ENCODE measurements around the gene ARFGEF2. TPM values are rescaled to one million over a fixed set of nuclear protein-coding genes. Genes with fewer than 3 reads are reported as not detected.
"Not testable (repeated sequence)": the region's sequence is repeated elsewhere in the genome, so short reads cannot be mapped to it uniquely, and the experiment has no call there.

ARFGEF2 gene
- total and polyA plus RNA-seq, 2 of the 4 experiments (the other 2 are of a cell fraction), result 10.3 to 39.1 TPM

DNA sequence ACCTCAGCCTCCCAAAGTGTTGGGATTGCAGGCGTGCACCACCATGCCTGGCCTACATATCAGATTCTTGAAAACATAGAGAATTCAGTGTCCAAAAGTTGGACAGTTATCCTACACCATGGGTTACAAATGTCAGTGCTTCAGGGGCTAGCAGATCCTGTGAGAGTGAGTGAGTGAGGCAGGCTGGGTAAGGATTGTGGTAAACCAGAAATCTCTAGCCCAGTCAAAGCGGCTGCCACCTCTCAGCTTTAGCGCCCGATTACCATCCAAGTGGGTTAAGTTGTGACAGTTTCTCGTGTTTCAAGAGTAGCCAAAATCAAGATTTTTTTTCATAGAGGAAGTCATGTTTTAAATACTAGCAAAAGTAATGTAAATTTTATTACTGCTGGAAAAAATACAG lies 102.7 kb downstream of the ARFGEF2 start:
- no CpG with 5 or more reads among the region's 5 CpGs for WGBS, 2 experiments (ENCODE audit: extremely low coverage in 2 of 2, insufficient read length in 1 of 2)
- Histone ChIP-seq H3K23ac (ENCODE audit: low read depth, low read length) (no peak overlapping the region), H4K8ac (ENCODE audit: low read depth in 2 of 2, low read length in 2 of 2) (no peak overlapping the region), H3K9me1 (ENCODE audit: insufficient read depth, low read length) (no peaks in the 10 kb centered on the region; the same call in 1 of the 2 replicates), H3K4ac (ENCODE audit: low read depth, low read length) (no peak overlapping the region), H3K27me3 (ENCODE audit: control insufficient read depth, insufficient read depth, low read length) (no peaks in the 10 kb centered on the region), H3K9ac (ENCODE audit: low read depth, low read length) (no peak overlapping the region), H3K4me2 (ENCODE audit: low read depth, low read length) (no peak overlapping the region), H2BK5ac (ENCODE audit: low read depth, low read length, poor library complexity, severe bottlenecking) (no peak overlapping the region), H3K4me1 (ENCODE audit: control insufficient read depth, insufficient read depth, low read length) (peaks cover 1% of the 10 kb centered on the region; the same call in 1 of the 2 replicates), H4K20me1 (ENCODE audit: insufficient read depth, low read length) (no peaks in the 10 kb centered on the region), H4K5ac (ENCODE audit: low read depth, low read length) (no peak overlapping the region), H3K56ac (ENCODE audit: extremely low read depth, insufficient read depth, low read length) (no peak overlapping the region), H2AFZ (replicated peaks; ENCODE audit: low read length, poor library complexity) (no peak overlapping the region), H3K36me3 (ENCODE audit: control insufficient read depth, insufficient read depth, low read length) (peaks cover 45% of the 10 kb centered on the region), H2BK15ac (ENCODE audit: low read depth, low read length) (no peak overlapping the region), H2BK20ac (ENCODE audit: low read depth, low read length) (no peak overlapping the region), H3K4me3 (ENCODE audit: insufficient read depth, low read depth, low read length) (no peak overlapping the region), H3K27ac (ENCODE audit: insufficient read depth, low read length) (no peak overlapping the region), H2AK5ac (ENCODE audit: low read depth, low read length) (no peak overlapping the region), H4K91ac (ENCODE audit: insufficient read depth, low read depth, low read length) (no peak overlapping the region), H3K18ac (ENCODE audit: low read depth, low read length) (no peak overlapping the region), H3K79me1 (ENCODE audit: low read depth in 1 of 2, low read length in 2 of 2) (no peaks in the 10 kb centered on the region; a peak in 1 of 4 replicates), H3K14ac (replicated peaks; ENCODE audit: low read depth, low read length) (no peak overlapping the region), H2BK120ac (ENCODE audit: low read depth, low read length) (no peak overlapping the region), H3K9me3 (ENCODE audit: control insufficient read depth, insufficient read depth, low read length) (no peaks in the 10 kb centered on the region), H2AK9ac (replicated peaks; ENCODE audit: low read depth, low read length, poor library complexity) (no peak overlapping the region)
- CTCF ChIA-PET, result interaction anchor here (0.6 kb wide), 1 partner anchor 58 kb away, joined by 9 read pairs; no protein-coding TSS in a partner anchor
- TF ChIP-seq RAD21 (IDR thresholded peaks at IDR 0.05; ENCODE audit: low read length) (no peak), BHLHE40 (IDR thresholded peaks at IDR 0.05; ENCODE audit: low read depth, low read length) (no peak), POLR2A (IDR thresholded peaks at IDR 0.05; ENCODE audit: low read depth, low read length) (no peak), SMC3 (IDR thresholded peaks at IDR 0.05; ENCODE audit: low read depth, low read length) (no peak), MAFK (IDR thresholded peaks at IDR 0.05; ENCODE audit: low read depth, low read length) (no peak), CHD1 (IDR thresholded peaks at IDR 0.05; ENCODE audit: low read depth, low read length) (no peak), RFX5 (IDR thresholded peaks at IDR 0.05; ENCODE audit: low read depth, low read length) (no peak)
- BruUV-seq (replicated peaks), result no TSS peak
- ATAC-seq (ENCODE audit: low read depth), result no peak
- DNase-seq, result no peak
- in situ Hi-C loops (cut with MboI; ENCODE audit: low sequenced_read_pairs), result no loop called here
- dilution Hi-C loops (cut with HindIII; ENCODE audit: low sequenced_read_pairs, unreplicated experiment), result no loop called here
- intact Hi-C loops (cut with micrococcal nuclease), result no loop called here
- POLR2A ChIA-PET (ENCODE audit: unreplicated experiment), result no interaction called here

DNA sequence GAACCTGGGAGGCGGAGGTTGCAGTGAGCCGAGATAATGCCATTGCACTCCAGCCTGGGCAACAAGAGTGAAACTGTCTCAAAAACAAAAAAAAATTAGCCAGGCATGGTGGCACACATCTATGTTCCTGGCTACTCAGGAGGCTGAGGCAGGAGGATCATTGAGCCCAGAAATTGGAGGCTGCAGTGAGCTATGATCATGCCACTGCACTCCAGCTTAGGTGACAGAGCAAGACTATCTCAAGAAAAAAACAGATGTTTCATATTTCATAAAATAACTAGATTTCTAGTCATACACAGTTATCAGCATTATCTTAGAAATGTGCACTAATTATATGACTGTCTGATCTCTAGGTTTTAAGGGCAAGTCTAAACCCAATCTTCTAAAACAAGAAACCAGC lies 106.7 kb downstream of the ARFGEF2 start:
- in situ Hi-C loops (cut with MboI; ENCODE audit: low sequenced_read_pairs); H3K56ac ChIP-seq (ENCODE audit: extremely low read depth, insufficient read depth, low read length); BruUV-seq (replicated peaks); dilution Hi-C loops (cut with HindIII; ENCODE audit: low sequenced_read_pairs, unreplicated experiment); H4K91ac ChIP-seq (ENCODE audit: insufficient read depth, low read depth, low read length); H4K20me1 ChIP-seq (ENCODE audit: insufficient read depth, low read length); ATAC-seq (ENCODE audit: low read depth); H4K5ac ChIP-seq (ENCODE audit: low read depth, low read length); H2AK5ac ChIP-seq (ENCODE audit: low read depth, low read length); H3K23ac ChIP-seq (ENCODE audit: low read depth, low read length); H2BK15ac ChIP-seq (ENCODE audit: low read depth, low read length); H3K9ac ChIP-seq (ENCODE audit: low read depth, low read length); H3K14ac ChIP-seq (replicated peaks; ENCODE audit: low read depth, low read length); H3K9me1 ChIP-seq (ENCODE audit: insufficient read depth, low read length); H3K9me3 ChIP-seq (ENCODE audit: control insufficient read depth, insufficient read depth, low read length); H3K4ac ChIP-seq (ENCODE audit: low read depth, low read length); H3K27me3 ChIP-seq (ENCODE audit: control insufficient read depth, insufficient read depth, low read length); H3K4me1 ChIP-seq (ENCODE audit: control insufficient read depth, insufficient read depth, low read length); H3K18ac ChIP-seq (ENCODE audit: low read depth, low read length); H4K8ac ChIP-seq (ENCODE audit: low read depth in 2 of 2, low read length in 2 of 2); H2BK5ac ChIP-seq (ENCODE audit: low read depth, low read length, poor library complexity, severe bottlenecking); intact Hi-C loops (cut with micrococcal nuclease); H3K4me3 ChIP-seq (ENCODE audit: insufficient read depth, low read depth, low read length); H3K4me2 ChIP-seq (ENCODE audit: low read depth, low read length); H2AK9ac ChIP-seq (replicated peaks; ENCODE audit: low read depth, low read length, poor library complexity); H2BK20ac ChIP-seq (ENCODE audit: low read depth, low read length); H3K27ac ChIP-seq (ENCODE audit: insufficient read depth, low read length); CTCF ChIA-PET; H2AFZ ChIP-seq (replicated peaks; ENCODE audit: low read length, poor library complexity); H2BK120ac ChIP-seq (ENCODE audit: low read depth, low read length); H3K79me1 ChIP-seq (ENCODE audit: low read depth in 1 of 2, low read length in 2 of 2); POLR2A ChIA-PET (ENCODE audit: unreplicated experiment); DNase-seq: not testable (repeated sequence)
- H3K36me3 ChIP-seq (ENCODE audit: control insufficient read depth, insufficient read depth, low read length), result peaks cover 36% of the 10 kb centered on the region
- WGBS, 2 experiments (ENCODE audit: extremely low coverage in 2 of 2, insufficient read length in 1 of 2), result no CpG with 5 or more reads among the region's 2 CpGs

Measured in IMR-90 (cell line).